ENCODE data around the gene PAF1. TPM values are rescaled to one million over a fixed set of nuclear protein-coding genes. Genes with fewer than 3 reads are reported as not detected.

PAF1 gene
- total RNA-seq, 1 experiment from 2014 or later: 38.0 TPM

GRCh38 chr19:39405261-39405957 is 14.5 kb upstream of the PAF1 start:
- Histone ChIP-seq H2BK12ac (ENCODE audit: insufficient read length, low read depth, low read length) (no peak overlapping the region), H2AFZ (ENCODE audit: low read length) (no peak overlapping the region), H4K8ac (replicated peaks; ENCODE audit: insufficient read length, low read depth, low read length) (no peak overlapping the region), H3K9ac (ENCODE audit: extremely low read depth, insufficient read length, low read length) (no peak overlapping the region), H4K91ac (ENCODE audit: insufficient read length, low read depth, low read length) (no peak overlapping the region), H2AK5ac (ENCODE audit: insufficient read length, low read length) (no peak overlapping the region), H3K79me1 (ENCODE audit: insufficient read depth, low read depth, low read length, poor library complexity, severe bottlenecking) (no peaks in the 10 kb centered on the region), H3K9me3 (ENCODE audit: control insufficient read depth, low read depth, low read length) (no peaks in the 10 kb centered on the region), H3K27me3 (ENCODE audit: insufficient read depth, low read length) (no peaks in the 10 kb centered on the region), H4K20me1 (ENCODE audit: control insufficient read depth, insufficient read depth, insufficient read length) (no peaks in the 10 kb centered on the region), H3T11ph (ENCODE audit: low read length) (no peak overlapping the region), H2BK20ac (ENCODE audit: low read depth, low read length, poor library complexity, severe bottlenecking) (no peak overlapping the region), H3K27ac (ENCODE audit: insufficient read length, low read depth, low read length) (no peak overlapping the region), H3K79me2 (ENCODE audit: insufficient read depth, low read length) (peaks cover 3% of the 10 kb centered on the region; the same call in 1 of the 2 replicates), H3K4me1 (ENCODE audit: insufficient read depth, low read length) (peaks cover 5% of the 10 kb centered on the region; the same call in 1 of the 2 replicates), H3K4me2 (ENCODE audit: insufficient read depth, insufficient read length, low read length) (no peak overlapping the region), H2BK5ac (ENCODE audit: insufficient read length, low read length) (no peak overlapping the region), H3K23me2 (ENCODE audit: insufficient read length, low read depth, low read length, poor library complexity, severe bottlenecking) (peaks cover 27% of the 10 kb centered on the region), H4K5ac (ENCODE audit: insufficient read length, low read depth, low read length) (no peak overlapping the region), H3K56ac (ENCODE audit: insufficient read length, low read depth, low read length) (no peak overlapping the region), H3K18ac (ENCODE audit: insufficient read length, low read depth, low read length) (peak overlapping the region; percentile 15), H2BK120ac (ENCODE audit: low read depth, low read length, poor library complexity, severe bottlenecking) (no peak overlapping the region), H3K14ac (ENCODE audit: insufficient read depth, low read length) (no peak overlapping the region), H3K23ac (ENCODE audit: insufficient read length, low read depth, low read length) (no peak overlapping the region), H2BK15ac (ENCODE audit: low read depth, low read length) (no peak overlapping the region), H3K4ac (ENCODE audit: low read depth, low read length) (no peak overlapping the region)
- Mint-ChIP-seq H3K27ac (peak overlapping the region in 1 of 3 experiments; percentile 68; a peak in 3 of 7 replicates), H3K27me3 (ENCODE audit: low read depth) (no peaks in the 10 kb centered on the region; the same call in 1 of the 2 replicates), H3K36me3 (ENCODE audit: insufficient read depth in 1 of 3, low read depth in 3 of 3) (peaks cover 6 to 13% (median 11%) of the 10 kb centered on the region in 3 experiments), H3K4me1 (peaks cover 40 to 53% of the 10 kb centered on the region in 2 experiments), H3K9me3 (no peaks in the 10 kb centered on the region), H3K4me3 (peak overlapping the region; percentile 38 to 83)
- TF ChIP-seq CTCF (conservative IDR thresholded peaks at IDR 0.05): no peak
- WGBS (ENCODE audit: extremely low coverage, insufficient read length, low lambda C conversion rate): no CpG with 5 or more reads among the region's 17 CpGs
- DNase-seq: no peak
